NCI-H2171 (cell line): ENCODE measurements around the gene LYZL4.

Source experiments
- DNase-seq: peaks from one replicate; lab custom pipeline; 2025; lab: John Stamatoyannopoulos, UW

The LYZL4 gene

DNA sequence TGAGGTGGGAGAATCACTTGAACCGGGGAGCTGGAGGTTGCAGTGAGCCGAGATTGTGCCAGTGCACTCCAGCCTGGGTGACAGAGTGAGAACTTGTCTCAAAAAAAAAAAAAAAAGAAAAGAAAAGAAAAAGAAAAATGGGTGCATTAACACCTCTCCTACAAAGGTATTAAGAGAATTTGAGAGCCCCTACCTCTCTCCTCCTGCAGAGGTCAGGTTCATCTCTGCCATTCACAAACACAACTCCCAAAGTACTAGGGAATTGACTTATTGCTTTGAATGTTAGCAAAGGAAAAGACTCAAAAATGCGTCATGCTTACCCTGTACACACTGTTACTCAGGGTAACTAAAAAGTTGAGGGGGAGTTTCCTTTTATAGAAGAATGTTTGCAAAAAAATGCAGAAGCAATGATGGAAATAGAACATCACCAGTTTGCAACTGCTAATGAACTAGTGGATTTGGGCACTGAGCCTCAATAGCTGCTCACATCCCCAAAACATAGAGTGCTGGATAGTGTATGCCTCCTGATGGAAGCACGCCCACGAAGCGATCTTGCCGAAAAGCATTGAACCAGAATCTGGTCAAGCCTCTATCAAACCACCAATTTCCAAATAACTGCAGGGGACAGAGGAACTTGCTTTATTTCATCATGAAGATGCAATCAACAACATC lies 15.5 kb upstream of the LYZL4 start:
- no peak for DNase-seq

DNA sequence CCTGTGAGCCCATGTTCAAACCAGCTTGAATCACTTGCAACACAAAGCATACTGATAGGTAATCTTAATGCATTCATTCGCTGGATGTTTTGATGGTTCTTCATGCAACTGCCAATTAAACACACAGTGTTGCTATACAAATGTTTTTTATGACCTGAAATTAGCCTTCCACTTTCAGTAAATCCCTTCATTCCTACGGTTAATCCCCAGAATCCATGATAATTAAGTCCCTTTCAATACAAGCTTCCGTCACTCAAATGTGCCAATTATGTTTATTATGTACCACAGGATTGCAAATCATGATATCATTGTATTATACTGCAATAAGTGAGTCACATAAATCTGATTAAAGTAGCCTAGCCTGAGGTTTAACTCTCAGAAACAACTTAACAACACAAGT lies 14.5 kb upstream of the LYZL4 start:
- DNase-seq: no peak

DNA sequence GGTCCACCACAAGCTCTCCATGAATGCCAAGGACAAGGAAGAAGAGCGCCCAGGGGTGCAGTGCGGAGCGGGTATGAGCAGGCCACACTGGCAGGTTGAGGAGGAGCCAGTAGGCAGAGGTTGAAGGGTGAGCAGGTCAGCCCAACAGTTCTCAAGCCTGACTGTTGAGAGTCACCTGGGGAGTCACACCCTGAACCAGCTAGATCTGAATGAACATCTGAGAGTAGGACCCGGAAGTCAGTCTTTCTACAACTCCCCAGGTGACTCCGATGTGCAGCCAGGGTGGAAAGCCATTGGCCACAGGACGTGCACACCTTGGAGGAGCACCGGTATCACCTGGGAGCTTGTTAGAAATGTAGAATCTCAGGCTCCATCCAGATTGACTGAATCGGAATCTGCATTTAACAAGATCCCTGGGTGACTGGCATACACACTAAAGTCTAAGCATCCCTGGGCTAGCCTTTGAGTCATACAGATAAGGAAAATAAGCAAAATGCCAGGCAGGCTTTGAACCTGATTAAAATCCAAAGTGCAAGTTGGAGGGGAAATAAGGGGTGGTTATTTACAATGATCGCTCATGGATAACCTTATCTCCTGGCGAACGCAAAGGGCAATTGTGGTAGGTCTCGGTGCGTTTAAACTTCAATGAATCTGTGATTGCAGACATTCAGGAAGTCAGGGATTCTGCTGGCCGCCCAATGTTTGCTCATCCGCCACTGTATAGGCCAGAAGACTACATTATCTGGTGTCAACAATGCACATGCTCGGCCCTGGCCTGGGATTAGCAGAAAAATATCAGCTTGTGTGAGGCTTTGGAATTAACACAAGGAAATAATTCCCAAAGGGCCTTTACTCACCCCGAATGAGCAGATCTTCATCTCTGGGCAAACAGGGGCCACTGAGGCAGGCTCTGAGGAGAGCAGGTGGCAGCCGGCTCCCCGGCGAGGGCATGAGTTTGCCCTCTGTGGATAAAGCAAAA lies 11.7 kb upstream of the LYZL4 start:
- no peak for DNase-seq

DNA sequence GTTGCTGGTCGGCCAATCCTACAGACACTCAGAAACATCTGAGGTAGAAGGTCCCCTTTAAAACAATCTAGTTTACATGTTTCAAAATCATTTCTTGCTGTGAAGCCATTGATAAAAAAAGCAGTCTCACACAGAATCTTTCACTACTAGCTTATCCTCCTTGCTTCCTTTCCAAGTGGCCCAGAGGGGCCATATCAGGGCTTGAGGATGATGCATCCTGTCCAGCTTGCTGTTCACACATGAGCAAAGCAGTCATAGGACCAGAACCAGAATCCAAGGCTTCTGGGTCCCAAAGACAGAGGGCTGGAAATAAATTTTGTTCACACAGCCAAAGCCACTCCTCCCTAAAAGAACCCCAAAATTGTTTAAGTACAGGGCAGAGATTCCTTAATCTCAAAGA lies 9.2 kb upstream of the LYZL4 start:
- no peak for DNase-seq

DNA sequence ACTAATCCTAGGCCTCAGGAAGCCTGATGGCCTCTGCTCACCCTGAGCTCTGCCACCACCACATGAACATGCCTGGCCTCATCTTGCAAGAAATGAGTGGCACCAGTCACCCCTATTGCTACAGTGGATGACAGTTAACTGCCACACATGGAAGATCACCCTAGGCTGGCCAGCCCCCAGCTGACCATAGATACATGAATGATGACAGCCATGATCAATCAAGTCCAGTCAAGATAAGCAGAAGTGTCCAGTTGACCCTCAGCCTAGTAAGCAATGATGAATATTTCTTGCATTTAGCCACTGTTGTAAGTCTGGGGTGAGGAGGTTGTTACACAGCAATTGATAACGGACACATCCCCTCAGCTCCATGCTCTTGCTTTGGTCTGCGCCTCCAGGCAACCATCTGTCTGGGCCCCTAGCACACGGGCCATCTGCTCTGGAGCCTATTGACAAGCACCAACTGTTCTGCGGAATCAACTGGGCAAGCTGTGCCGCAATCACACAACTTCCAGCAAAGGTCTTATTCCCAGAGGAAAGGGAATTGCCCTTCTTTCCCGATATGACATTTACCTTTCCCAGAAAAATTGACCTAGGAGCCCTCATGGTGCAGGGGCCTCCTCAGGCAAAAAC lies 2.2 kb upstream of the LYZL4 start:
- DNase-seq: peak; percentile 56

DNA sequence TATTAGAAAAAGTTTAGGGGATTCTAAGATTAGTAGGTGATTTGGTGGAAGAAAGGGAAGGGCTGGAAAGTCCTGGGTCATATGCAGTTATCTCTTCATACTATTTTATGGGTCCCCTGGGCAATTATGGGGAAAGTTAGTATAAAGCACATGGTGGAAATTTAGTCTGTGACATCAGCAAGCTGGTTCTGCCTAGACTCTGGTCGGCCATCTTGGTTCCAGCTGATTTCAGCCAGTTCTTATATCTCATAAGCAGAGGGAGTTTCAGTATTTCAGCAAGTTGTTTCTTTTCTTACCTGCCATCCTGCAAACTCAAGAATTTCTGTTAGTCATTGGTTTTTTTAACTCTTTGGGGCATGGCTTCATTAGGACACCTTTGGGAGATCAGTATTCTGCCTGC lies 1.0 kb upstream of the LYZL4 start:
- no peak for DNase-seq

DNA sequence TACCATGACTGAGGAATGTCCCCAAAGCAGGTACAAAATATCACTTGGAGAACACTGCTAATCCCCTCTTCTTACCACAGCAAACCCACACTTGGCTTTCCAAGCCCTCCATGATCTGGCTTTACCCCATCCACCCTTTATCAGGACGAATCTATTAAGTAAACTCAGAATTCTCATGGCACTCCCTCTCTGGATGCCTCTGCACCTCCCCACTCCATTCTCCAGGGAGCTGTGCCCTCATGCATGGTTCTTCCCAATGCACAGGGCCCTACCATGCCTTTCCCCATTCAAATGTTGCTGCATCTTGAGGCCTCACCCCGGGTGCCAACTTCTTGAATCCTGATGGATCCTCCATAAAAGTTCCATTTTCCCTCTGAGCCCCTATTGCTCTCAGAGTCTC lies 2.3 kb downstream of the LYZL4 start:
- DNase-seq: no peak

DNA sequence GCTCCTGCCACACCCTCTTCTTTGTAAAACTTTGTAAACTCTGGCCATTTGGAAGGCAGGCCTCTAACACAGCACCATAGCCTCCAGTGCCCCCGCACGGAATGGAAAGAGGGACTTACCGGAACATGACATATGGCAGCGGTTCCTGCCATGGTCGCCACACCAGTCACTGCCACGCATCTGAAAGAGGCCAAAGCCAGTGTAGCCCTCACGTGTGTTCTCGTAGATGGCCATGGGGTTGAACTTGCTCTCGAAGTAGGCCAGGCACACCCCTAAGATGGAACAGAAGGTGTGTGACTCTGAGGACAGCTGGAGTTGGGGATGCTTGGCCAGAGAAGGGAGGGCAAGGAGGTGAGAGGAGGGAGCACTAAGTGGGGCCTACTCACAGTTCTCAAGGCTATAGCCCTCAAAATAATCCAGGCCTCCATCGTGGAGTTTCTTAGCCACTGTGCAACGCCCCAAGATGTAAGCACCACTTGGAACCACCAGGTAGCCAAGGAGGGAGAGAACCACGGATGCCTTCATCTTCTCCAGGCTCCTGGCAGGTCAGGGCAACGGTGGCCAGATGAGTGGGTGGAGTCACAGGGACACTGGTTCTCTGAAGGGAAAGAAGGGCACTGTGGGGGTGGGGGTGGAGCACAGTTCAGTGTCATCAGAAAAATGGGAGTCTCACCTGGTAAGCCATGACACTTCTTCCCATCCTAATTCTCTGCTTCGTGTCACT lies 3.5 kb downstream of the LYZL4 start:
- no peak for DNase-seq

DNA sequence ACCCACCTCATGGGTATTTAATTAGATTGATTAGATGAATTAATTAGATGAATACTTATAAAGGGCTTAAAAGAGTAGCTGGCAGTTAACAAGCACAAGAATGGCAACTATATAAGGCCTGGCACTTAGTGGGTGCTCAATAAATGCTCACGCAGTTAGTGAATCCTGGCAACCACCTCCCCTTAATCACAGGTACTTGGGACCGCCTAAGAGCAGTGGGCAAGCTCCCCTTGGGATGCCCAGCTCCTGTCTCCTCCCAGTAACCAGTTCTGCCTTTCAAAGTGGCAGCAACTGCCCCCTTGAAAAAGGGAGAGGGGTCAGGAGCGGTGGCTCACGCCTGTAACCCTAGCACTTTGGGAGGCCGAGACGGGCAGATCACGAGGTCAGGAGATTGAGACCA lies 4.6 kb downstream of the LYZL4 start:
- no peak for DNase-seq

DNA sequence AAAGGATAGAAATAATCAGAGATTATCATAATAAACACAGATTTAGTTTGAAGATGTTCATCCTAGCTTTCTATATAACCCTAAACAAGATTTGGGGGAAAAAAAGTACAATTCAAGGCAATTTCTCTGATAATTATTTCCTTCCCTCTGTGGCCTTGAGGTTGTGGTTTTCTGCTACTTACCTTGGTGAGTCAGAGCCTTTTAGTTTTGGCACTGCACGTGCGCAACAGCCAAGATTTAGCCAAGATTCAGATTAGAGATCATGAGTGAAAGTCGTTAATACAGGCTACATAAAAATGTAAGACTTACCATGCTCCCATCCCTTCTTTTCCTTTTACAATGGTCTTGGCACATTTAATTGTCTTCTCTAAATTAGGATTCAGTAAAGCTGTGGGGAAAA lies 6.7 kb downstream of the LYZL4 start:
- no peak for DNase-seq

DNA sequence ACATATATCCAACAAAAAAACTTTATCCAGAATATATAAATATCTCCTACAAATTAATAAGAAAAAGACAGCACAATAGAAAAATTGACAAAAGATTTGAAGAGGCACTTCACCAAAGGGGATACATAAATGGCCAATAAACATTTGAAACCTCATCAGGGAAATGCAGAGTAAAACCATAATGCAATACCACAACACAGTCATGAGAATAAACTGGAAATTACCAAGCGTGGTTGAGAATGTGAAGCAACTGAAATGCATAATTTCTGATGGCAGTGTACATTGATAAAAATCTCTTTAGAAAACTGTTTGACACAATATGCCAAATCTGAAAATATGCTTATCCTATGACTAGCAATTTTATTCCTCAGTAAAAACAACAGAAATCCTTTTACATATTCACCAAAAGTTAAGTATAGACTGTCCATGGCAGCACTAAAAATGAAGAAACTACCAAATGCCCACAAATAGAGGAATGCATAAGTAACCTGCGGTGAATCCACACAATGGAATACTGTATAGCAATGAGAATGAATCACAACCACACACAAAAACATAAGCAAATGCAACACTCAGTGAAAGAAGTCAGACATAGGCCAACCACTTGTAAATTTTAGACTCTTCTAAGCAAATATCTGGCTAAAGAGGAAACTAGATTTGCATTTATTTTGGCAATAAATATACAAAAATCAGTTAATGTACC lies 7.9 kb downstream of the LYZL4 start:
- no peak for DNase-seq

DNA sequence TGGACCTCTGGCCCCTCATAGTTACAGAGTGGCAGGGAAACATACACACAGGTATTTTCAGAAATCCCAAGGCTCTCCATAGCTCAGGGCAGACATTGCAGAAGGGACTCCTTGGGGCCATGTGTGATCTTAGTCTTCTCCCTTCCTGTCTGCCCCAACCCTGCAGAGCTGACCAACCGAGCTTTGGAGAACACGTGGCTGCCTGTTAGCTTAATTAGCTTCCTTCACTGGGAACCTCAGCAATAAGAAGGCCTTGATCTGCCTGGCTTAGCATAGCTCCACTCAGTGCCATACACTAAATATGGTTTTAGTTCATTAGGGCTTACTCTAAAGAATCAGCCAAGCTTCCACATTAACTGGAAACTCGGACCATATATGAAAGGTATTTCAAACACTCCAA lies 12.3 kb downstream of the LYZL4 start:
- DNase-seq: no peak

DNA sequence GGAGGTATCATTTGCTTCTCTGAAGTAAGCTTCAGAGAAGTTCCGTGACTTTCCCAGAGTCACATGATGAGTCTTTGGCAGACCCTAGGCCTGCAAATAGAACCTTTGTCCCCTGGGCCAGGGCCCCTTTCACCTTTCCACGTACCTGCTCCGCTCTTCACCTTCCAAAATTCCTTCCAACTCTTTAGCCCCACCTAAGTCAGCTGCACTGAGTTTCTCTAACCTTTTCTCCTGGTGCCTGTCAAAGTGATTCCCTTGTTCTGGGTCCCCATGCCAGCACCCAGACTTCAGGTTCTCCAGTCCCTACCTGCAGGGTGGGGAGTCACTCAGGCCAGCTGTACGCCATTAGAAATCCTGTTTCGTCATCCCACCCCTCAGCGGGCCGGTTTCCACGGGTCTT lies 12.8 kb downstream of the LYZL4 start:
- no peak for DNase-seq

DNA sequence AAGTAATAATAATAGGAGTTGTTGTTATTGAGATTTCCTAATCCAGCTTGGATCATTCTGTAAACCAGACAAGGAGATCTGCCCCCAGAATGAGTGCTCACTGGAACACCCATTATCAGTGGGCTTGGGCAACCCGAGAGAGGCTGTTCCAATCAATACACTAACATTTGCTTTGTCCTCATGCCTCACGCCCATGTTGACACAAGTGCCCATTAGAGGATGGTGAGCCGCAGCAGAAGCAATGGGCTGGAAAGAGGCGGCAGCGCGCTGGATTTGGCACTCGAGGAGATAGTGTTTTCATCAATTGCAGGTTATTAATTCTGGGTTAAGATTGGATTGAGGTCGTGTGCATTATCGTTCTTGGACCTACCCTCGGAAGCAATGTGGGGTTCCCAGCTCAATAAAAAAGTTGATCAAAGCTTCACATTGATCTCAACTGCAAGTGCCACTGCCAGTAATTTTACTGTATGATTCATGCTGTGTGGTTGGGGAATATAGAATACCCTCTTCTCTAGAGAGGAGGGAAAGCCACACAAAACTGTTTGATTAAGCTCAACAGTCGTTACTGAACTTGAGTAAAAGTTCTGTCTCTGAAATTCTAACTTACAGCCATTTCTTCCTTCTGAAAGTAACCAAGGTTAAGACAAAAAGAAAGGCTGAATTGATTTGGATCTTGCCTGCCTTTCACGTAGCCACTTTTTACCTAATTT lies 15.7 kb downstream of the LYZL4 start:
- DNase-seq: no peak

DNA sequence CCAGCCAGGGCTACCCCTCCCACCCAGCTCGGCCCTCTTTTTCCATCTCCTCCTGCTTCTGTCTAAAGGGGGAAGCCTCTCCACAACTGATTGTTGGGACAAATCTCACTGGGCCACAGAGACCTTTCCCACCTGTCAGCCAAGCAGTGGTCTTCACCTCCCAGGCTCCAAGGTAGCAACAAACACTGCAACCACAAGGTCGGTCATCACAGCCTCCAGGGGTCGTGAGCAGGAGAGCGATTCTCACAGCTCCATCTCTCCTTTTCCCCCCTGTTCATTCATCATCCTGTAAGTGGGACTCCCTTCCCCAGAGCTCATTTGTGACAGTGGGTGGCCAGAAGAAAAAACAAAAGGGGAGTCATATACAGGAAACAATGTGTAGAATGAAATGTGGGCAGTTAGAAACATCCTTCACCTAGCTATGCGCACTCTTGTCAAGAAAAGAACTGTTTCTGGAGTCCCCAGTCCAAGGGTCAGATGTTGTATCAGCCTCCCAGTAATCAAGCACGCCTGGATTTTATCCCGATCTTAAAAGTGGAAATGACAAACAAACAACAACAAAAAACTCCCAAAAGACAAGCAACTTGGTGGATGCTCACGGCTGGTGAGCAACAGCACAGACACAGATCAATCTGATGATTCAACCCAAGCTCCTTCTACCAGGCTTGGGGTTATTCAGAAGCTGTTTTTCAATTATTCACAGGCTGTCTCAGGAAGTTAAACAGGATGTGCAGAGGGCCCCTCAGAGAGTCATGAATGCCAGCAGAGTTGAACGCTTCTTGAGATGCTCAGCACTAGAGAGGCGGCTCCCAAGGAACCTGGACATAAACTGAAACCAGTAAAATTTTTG lies 22.4 kb downstream of the LYZL4 start:
- no peak for DNase-seq

DNA sequence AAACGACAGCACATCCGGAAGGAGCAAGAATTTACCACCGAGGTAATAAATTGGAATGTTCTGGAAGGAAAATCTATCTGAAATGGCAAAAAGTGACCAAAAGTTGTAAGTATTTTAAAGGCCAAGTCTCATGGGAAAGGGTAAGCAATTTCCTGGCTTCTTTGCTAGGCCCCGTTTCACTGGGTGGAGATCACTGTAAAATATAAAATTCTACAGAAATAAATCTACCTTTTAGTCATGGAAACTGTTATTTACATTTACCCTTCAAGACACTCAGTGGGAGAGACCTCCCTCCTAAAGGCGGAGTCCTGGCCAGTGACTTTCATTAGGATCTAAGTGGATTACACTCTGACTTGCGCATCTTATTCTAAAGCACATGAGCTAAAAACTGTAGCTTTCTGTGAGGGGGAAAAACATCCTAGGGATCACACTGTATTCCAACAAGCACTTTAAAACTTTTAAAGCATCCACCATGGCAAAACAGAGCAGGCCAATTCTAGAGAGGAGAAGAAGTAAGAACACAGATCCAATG lies 28.8 kb downstream of the LYZL4 start:
- no peak for DNase-seq

DNA sequence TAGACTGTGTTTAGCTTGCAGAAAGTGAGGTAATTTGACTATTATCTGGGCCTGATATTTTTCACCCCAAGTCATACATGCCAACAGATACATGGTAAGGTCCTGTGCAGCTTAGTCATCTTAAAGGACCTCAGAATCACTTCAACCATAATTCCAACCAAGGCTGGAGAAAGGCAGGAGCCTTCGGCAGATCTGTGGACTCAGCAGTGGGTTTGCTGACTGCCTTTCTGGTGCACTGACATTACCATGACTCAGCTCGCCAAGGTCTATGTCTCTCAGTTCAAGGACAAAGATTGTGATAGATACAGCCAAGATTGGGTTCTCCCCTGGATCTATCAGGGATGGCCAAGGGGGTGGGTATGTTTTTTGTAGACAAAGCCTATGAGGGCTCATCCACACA lies 32.7 kb downstream of the LYZL4 start:
- DNase-seq: no peak

DNA sequence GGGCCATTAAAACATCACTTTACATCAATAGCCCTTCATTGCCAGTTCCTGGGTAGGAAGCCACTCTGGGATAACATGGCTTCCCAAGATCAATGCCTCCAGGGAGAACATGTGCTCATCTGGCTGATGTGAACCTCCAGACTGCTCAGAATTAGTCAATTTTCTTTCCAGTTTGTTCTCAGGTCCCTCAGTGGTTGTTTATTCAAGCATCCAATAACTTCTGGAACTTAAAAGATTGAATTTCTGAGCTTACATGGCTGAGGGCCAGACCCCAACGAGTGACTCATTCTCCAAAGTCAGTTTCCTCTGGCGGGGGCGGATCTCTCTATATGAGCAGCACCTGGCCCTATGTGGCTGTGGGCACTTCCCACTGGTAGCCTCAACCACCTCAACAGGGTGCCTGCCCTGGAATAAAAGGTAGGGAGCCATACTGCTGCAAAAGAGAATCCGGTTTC lies 34.0 kb downstream of the LYZL4 start:
- no peak for DNase-seq

DNA sequence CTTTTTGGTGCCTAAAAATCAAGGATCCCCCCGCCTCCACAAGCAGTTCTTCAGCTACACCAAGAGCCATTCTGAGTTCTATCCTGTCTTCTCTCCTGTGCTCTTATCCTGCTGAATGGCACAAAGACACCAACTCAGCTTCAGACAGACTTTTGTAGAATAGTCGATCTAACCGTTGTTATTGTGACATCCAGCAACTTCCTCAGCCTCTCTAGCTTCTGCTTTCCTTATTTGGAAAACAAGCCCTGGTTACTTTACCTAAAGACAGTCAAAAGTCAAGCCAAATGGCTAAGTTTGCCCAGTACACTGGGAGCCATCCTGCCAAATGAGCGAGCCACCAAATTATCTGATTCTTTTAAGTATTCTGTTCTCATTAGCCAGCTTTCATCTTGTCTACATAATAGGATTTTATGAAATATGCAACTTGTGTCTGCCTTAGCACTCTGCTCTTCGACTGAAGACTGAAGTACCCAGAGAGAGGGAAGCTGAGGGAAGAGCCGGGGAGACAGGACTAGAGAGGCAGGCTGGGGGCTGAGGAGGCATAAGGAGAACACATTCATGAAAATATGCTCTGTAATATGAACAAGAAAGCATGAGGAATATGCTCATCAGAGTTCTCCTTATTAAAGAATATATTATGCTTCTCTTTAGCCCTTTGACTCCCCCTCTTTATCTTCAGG lies 35.1 kb downstream of the LYZL4 start:
- DNase-seq: no peak
